ENCODE measurements around the gene DISC1.
"Not testable (repeated sequence)": the region's sequence is repeated elsewhere in the genome, so short reads cannot be mapped to it uniquely, and the experiment has no call there.

DISC1 gene

DNA sequence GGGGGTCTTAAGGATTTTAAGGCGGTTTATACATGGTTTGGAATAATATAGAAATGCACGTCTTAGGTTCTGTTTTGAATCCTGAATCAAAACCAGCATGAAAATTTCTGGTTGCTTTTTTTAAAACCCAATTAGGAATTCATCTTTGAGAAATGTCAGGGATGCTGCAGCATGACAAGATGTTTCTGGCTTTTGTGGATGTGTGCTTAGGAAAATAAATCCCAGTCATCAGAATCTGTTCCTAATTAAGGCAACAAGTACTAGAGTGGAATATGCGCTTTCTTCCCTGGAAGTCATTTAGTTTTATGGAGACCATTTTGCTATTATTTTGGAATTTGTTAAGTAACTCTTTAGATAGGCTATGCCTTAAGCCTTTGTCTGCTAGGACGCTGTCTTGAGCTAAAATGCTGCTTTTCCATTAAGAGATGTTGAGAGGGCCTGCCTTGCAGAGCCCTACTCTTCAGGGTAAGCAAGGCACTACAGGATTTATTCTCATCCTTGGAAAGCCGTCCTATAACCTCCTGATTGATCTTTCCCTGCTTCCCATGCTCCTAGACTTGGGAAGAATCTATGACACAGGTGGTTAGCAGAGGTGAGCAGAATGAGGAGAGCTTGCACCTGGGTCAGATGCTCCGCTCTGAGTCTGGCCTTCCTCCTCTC is 332.8 kb downstream of the DISC1 start:
- TF ChIP-seq, protein P1, sequence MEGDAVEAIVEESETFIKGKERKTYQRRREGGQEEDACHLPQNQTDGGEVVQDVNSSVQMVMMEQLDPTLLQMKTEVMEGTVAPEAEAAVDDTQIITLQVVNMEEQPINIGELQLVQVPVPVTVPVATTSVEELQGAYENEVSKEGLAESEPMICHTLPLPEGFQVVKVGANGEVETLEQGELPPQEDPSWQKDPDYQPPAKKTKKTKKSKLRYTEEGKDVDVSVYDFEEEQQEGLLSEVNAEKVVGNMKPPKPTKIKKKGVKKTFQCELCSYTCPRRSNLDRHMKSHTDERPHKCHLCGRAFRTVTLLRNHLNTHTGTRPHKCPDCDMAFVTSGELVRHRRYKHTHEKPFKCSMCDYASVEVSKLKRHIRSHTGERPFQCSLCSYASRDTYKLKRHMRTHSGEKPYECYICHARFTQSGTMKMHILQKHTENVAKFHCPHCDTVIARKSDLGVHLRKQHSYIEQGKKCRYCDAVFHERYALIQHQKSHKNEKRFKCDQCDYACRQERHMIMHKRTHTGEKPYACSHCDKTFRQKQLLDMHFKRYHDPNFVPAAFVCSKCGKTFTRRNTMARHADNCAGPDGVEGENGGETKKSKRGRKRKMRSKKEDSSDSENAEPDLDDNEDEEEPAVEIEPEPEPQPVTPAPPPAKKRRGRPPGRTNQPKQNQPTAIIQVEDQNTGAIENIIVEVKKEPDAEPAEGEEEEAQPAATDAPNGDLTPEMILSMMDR (conservative IDR thresholded peaks at IDR 0.05): no peak
- no peak for TF ChIP-seq ZFX (IDR thresholded peaks at IDR 0.05)
- no peak overlapping the region for H3K27ac ChIP-seq

DNA sequence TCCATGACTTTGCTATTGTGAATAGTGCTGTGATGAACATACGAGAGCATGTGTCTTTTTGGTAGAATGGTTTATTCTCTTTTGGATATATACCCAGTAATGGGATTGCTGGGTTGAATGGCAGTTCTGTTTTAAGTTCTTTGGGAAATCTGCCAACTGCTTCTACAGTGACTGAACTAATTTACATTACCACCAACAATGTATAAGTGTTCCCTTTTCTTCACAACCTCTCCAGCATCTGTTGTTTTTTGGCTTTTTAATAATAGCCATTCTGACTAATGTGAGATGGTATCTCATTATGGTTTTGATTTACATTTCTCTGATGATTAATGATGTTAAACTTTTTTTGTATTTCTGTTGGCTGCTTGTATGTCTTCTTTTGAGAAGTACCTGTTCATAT is 335.2 kb downstream of the DISC1 start:
- H3K27ac ChIP-seq: not testable (repeated sequence)

DNA sequence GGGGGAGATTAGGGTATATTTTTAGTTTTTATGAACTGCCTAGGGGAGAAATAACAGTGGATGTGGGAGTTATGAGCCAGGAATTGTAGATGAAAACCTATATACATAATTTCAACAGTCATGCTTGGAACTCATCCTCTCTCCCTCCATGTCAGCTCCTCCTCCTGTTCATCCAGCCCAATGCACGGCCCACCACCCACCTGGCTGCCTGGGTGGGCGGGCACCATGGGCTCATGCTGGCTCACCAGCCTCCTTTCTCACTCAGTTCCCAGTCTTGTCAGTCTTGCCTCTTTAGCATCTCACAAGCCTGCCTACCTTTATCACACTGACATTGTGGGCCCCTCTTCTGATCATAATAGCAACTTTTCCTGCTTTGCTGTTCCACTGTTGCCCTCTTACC is 336.0 kb downstream of the DISC1 start:
- TF ChIP-seq, protein P1 (conservative IDR thresholded peaks at IDR 0.05): no peak
- TF ChIP-seq ZFX (IDR thresholded peaks at IDR 0.05): no peak
- no peak overlapping the region for H3K27ac ChIP-seq

DNA sequence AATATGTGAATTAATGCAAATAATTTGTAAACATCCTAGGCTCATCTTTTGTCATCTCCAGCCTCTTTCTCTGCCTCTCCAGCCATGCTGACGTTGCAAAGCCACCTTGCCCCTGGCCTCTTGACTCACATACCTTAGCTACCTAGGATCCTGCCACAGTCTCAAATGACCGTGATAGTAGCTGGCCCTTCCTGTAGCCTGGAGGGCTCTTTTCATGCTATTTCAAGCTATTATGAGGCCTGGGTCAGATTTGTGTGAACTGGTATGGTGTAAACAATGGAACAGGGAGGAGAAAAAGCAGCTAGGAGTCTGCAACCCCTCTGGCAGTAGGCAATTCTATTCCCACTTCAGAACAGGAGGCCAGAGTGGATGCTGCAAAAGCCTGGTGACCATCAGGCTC is 337.7 kb downstream of the DISC1 start:
- no peak for TF ChIP-seq ZFX (IDR thresholded peaks at IDR 0.05)
- TF ChIP-seq, protein P1 (conservative IDR thresholded peaks at IDR 0.05): no peak

DNA sequence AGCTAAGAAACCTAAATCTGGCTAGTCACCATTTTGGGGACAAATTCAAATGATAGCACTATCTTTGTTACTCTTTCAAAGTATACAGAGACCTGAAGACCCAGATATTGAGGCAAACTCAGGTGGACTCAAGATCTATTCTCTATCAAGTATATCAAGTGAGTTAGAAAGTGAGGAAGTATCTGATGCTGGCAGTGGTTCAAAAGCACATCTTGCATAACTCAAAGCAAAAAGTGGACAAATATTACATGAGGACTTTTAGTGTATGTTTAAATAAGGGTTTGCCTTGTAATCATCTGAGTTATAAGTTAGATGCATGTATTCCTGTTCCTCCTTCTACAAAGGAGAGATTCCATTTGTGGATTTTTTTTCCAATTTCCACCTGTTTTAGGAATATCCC is 338.4 kb downstream of the DISC1 start:
- no peak for TF ChIP-seq ZFX (IDR thresholded peaks at IDR 0.05)
- TF ChIP-seq, protein P1 (conservative IDR thresholded peaks at IDR 0.05): no peak
- H3K27ac ChIP-seq: no peak overlapping the region

More for the DNA sequence above, 337.7 kb downstream of the DISC1 start:
- H3K27ac ChIP-seq: no peak overlapping the region

DNA sequence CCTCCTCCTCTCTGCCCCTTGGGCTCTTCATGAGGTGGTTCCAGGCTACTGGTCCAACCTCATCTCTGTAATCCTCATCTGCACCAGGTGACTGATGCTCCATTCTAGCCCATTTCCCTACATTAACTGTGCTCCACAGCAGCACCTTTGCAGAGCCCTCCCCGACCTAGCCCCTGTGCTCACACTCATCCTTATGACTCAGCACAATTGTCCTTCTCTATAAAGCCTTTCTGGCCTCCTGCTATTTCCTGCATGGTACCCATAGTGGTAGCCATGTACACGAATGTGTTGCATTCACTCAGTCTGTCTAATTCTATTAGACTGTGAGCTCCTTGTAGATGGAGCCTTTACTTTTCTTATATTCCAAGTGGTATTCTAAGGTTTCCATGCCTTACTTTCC is 339.0 kb downstream of the DISC1 start:
- no peak for TF ChIP-seq ZFX (IDR thresholded peaks at IDR 0.05)
- TF ChIP-seq, protein P1 (conservative IDR thresholded peaks at IDR 0.05): no peak

DNA sequence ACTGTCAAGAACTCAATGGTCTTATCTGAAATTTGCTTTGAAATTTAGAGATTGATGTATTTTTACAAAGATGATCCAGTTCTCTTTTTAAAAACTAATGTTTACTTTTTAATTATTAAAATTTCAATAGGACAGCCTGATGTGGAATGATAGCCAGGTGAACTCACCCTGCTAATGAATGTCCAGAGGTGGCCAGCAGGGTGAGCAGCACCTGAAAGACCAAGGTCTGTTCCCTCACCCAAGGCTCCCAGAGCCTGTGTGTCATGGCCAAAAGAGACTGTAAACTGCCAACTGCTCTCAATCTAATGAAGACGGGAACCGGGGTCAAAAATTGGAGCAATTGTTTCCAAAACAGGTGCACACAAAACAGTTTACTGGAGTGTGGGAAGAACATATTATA is 340.4 kb downstream of the DISC1 start:
- TF ChIP-seq, protein P1 (conservative IDR thresholded peaks at IDR 0.05): peak; percentile 34
- TF ChIP-seq ZFX (IDR thresholded peaks at IDR 0.05): no peak
- H3K27ac ChIP-seq: no peak overlapping the region

More for the DNA sequence above, 339.0 kb downstream of the DISC1 start:
- no peak overlapping the region for H3K27ac ChIP-seq

DNA sequence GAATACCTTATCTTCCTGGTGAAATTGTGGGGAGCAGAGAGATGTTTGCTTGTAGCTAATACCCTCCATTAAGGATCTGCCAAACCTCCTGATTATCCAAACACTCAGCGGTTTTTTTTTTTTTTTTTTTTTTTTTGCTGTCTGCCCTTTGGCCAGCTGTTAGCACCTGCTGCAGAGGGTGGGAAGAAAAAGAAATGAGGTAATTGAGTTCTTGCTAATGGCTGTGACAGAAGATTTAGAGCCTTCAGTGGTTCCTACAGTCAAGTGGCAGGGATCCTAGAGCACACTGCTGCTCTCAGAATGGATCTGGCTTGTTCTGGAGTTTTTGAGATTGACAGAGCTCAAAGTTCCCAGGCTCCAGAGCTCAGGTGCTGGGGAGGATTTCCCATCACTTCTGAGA is 342.5 kb downstream of the DISC1 start:
- H3K27ac ChIP-seq: no peak overlapping the region

DNA sequence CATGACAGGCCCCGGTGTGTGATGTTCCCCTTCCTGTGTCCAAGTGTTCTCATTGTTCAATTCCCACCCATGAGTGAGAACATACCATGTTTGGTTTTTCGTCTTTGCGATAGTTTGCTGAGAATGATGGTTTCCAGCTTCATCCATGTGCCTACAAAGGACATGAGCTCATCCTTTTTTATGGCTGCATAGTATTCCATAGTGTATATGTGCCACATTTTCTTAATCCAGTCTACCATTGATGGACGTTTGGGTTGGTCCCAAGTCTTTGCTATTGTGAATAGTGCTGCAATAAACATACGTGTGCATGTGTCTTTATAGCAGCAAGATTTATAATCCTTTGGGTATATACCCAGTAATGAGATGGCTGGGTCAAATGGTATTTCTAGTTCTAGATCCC is 343.2 kb downstream of the DISC1 start:
- not testable (repeated sequence) for H3K27ac ChIP-seq

More for the DNA sequence above, 342.5 kb downstream of the DISC1 start:
- TF ChIP-seq ZFX (IDR thresholded peaks at IDR 0.05): no peak
